M059J (cell line): ENCODE results near the gene FLNA. TPM values are rescaled to one million over a fixed set of nuclear protein-coding genes. Genes with fewer than 3 reads are reported as not detected.
"Not testable (repeated sequence)": the region's sequence is repeated elsewhere in the genome, so short reads cannot be mapped to it uniquely, and the experiment has no call there.

Experiments used
- DNase-seq: peaks from one replicate; pipeline ENCODE4 v3.0.0-alpha.2; 2012; ENCODE audit warnings: low read depth
- total RNA-seq: library from RNA; depleted of rRNA; stranded (reverse); fragments of >200 nt; shearing (Covaris generic); gene quantifications from 2 replicates; pipeline ENCODE4 v1.2.3, GENCODE V29; 2014; rRNA removed

FLNA gene, protein sequence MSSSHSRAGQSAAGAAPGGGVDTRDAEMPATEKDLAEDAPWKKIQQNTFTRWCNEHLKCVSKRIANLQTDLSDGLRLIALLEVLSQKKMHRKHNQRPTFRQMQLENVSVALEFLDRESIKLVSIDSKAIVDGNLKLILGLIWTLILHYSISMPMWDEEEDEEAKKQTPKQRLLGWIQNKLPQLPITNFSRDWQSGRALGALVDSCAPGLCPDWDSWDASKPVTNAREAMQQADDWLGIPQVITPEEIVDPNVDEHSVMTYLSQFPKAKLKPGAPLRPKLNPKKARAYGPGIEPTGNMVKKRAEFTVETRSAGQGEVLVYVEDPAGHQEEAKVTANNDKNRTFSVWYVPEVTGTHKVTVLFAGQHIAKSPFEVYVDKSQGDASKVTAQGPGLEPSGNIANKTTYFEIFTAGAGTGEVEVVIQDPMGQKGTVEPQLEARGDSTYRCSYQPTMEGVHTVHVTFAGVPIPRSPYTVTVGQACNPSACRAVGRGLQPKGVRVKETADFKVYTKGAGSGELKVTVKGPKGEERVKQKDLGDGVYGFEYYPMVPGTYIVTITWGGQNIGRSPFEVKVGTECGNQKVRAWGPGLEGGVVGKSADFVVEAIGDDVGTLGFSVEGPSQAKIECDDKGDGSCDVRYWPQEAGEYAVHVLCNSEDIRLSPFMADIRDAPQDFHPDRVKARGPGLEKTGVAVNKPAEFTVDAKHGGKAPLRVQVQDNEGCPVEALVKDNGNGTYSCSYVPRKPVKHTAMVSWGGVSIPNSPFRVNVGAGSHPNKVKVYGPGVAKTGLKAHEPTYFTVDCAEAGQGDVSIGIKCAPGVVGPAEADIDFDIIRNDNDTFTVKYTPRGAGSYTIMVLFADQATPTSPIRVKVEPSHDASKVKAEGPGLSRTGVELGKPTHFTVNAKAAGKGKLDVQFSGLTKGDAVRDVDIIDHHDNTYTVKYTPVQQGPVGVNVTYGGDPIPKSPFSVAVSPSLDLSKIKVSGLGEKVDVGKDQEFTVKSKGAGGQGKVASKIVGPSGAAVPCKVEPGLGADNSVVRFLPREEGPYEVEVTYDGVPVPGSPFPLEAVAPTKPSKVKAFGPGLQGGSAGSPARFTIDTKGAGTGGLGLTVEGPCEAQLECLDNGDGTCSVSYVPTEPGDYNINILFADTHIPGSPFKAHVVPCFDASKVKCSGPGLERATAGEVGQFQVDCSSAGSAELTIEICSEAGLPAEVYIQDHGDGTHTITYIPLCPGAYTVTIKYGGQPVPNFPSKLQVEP (N-terminal part only)
- total RNA-seq: 1,078 and 2,383 TPM in 2 replicates

GRCh38 chrX:154374313-154375155, at the start of gene FLNA:
Gene FLNA (minus strand): TSS chrX:154374634. CDS start chrX:154371245, 3,389 bp downstream.
- DNase-seq: peak; percentile 53

DNA sequence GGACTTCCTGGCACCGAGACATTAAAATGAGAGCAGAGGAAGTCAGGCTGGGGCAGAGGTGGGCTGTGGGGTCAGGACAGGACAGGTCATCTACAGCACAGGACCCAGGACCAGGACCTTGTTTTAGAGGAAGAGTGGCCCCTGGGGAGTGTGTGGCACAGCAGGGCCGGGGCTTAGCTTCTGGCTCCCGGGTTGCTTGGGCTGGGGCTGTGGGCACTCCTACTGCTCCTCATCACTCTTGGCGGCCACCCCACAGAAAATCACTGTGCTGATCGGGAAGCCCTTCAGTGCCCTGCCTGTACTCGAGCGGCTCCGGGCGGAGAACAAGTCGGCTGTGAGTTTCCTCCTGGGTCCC, 45.9 kb upstream of the FLNA start:
- no peak for DNase-seq

- DNase-seq: no peak
These were observed 45.4 kb upstream of the FLNA start for GRCh38 chrX:154419688-154420401.

- DNase-seq: no peak
These were observed 44.8 kb upstream of the FLNA start for GRCh38 chrX:154419189-154419588.

DNA sequence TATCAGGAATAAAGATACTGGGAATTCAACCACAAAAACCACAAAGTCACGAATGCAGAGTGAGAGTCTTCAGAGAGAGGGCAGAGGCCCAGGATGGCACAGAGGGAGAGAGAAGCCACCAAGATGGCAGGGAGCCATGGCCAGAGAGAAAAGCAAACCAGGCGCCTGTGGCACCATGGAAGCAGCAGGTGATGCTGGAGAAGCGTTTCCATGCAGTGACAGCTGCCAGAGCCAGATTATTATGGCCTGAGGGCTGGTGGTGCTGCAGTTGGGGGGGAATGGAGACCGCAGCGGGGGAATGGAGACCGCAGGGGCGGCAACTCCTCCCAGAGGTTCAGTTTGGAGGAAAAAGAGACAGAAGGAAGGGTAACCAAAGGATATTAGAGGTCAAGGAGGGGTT, 42.7 kb upstream of the FLNA start:
- peak; percentile 94 for DNase-seq

- no peak for DNase-seq
These were observed 38.7 kb upstream of the FLNA start for GRCh38 chrX:154413142-154413541.

GRCh38 chrX:154412468-154412867, 38.0 kb upstream of the FLNA start:
- no peak for DNase-seq

- peak; percentile 50 for DNase-seq
These were observed 37.5 kb upstream of the FLNA start for GRCh38 chrX:154411981-154412340.

DNA sequence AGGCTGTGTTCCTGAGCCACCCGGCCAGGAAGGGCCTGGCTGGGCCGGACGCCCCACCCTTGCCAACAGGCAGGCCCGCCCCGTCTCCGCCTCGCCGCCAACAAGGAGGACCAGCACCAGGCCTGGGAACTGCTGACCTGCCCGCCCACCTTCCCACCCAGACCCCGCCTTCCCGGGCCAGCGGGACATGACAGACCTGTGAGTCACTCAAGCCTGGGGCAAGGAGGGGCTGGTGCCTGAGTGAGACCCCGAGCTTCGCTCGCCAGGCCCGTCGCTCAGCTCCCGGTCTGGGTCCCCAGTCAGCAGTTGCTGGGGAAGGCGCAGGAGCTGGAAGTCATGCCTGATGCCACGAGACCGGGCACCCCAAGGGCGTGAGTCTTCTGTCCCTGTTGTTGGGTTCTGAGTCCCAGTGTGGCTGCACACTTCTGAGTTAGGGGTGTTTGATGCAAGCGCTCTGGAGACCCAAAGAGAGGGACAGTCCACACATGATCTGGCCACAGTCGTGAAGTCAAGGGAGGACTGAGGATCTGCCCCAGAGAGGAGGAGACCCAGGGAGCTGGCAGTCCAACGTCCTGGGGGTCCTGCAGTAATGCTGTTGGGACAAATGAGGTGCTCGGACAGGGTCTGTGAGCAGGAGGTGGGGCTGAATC, 34.9 kb upstream of the FLNA start, which contains the start of gene DNASE1L1:
DNASE1L1 (minus strand) TSS at position 33 of the 650 bp plus-strand sequence. CDS start 3,686 bp downstream, outside the sequence.
- peak; percentile 95 for DNase-seq

- DNase-seq: no peak
These were observed 34.3 kb upstream of the FLNA start for GRCh38 chrX:154408659-154409221.

DNA sequence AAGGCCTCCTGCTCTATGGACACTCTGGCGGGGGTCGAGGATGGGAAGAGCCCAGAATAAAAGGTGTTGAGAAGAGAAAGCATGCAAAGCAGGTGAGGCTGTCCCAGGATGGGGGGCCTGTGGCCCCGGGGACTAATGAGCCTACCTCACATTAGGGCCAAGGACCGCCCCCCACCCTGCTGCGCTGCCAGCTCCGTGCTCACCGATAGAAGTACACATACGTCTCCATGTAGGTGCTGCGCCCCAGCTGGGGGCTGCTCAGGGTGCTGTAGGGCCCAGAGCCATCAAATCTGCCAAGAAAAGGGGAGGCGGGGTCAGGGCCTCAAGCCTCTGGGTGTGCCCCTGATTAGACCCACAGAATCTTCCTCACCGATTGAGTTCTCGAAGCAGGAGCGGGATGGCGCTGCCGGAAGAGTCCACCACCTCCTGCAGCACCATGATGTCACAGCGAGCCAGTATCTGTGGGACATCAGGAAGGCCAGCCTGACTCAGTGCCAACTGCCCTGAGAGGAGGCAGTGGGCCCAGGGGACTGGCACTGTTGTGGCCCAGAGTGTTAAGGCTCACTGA, 30.3 kb upstream of the FLNA start:
- DNase-seq: no peak

GRCh38 chrX:154403858-154404257, 29.4 kb upstream of the FLNA start:
- DNase-seq: no peak

GRCh38 chrX:154403192-154403591, 28.8 kb upstream of the FLNA start:
- DNase-seq: no peak

DNA sequence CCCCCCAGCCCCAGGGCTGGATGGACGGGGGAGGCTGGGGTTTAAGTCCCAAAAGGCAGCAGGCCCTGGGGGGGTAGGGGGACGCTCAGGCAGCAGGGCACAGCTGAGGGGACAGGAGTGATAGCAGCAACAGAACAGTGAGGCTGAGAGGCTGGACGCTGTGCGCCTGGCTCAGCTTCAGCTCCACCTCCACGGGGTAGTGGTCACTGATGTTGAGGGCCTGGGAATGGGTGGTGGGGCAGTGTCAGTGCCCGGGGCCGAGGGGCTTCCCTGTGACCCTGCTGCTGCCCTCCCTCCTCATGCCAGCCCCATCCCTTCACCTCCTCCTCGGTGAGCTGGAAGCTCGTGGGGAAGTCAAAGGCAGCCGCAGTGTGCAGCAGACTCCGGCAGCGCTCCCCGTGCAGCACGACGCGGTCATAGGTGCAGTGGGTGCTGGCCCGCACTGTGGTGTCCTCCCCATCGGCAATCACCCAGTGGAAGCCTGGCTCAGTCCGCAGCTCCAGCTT, 28.2 kb upstream of the FLNA start:
- no peak for DNase-seq

DNA sequence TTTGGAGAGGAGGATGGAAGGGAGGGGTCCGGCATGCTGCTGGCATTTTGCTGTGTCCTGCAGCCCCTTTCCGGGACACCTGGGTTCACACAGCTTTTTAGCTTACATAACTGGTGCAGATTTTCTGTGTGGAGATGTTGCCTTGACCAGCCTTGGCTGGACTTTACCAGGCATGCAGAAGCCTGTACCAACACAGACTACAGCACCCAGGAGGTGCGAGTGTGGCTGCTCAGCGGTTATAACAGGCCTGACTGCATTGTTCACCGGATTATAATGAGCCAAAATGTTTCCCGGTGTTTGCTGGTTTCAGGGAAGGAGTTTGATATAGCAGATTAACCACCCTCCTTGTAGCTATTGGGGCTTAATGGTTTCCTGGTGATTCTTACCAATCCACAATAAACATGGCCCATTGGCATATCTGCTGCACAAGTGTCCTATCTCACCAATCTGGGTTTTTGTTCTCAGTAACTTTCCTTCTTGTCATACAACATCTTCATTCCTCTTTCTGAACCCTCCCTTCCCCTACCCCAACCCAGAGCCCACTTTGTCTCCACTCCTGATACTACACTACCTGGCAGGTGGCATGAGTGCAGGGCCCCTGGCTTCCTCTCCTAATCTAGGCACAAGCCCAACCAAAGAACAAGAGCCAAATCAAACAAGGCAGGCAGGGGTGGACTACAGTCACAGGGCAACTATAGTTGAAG, 27.6 kb upstream of the FLNA start:
- DNase-seq: peak; percentile 45

DNA sequence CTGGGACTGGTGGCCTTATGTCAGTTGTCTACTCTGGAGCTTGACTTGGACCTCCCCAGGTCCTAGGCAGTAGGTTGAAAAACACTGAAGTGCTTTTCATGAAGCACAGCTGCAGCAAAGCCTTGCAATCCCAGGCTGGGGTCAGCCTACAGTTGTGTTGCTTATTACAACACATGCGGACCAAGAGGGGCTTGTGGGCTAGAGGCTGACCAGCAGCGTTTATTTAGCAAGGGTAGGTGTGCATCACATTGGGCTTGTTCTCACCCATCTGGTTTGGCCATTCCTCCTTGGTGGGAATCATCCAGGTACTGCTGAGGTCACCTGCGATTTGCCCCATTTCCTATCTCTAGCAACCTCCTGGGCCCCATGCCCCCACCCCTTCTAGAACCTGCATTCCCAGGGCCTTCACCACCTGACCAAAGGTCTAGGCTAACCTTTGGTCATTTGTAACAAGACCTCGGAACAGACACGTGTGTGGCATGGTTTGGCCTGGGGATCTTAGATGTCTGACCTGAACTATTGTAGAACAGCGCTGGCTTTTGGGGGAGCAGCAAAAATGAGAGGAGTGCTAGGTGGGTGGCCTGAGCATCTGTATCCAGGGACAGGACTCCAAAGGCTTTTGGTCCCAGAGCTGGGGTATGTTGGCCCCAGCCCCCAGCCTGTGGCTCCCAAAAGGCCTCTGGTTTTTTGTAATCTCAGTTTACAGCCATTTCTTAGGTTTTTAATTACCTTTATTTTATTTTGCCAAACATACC, 26.8 kb upstream of the FLNA start:
- peak; percentile 61 for DNase-seq

GRCh38 chrX:154400369-154400817, 26.0 kb upstream of the FLNA start:
- not testable (repeated sequence) for DNase-seq
